DND-41 (cell line): ENCODE results near the gene CCDC137.
A peak's percentile ranks its signal among the peaks of the same experiment; 100 is the strongest.

Experiments
- ATAC-seq: fragments of 200-7000 bp; cut with Tn5 transposase; 3 replicates; pipeline ENCODE4 v1.9.1; 2021; ENCODE audit warnings: low read depth; ENCODE audit not compliant: insufficient read depth
- DNase-seq: peaks from one replicate; pipeline ENCODE4 v3.0.0-alpha.2; 2020
- H2AFZ ChIP-seq: 2 replicates; pipeline ENCODE4 v1.6.0; 2012; ENCODE audit warnings: low read depth, low read length
- H3K27ac ChIP-seq: 2 replicates; pipeline ENCODE4 v1.5.1; 2012; ENCODE audit warnings: low read length, inconsistent platforms
- H3K27me3 ChIP-seq: fragments of 200-600 bp; sonication (generic); 2 replicates; pipeline ENCODE4 v1.6.0; 2012; ENCODE audit warnings: low read length, mild to moderate bottlenecking, inconsistent platforms; ENCODE audit not compliant: insufficient read depth, poor library complexity
- H3K36me3 ChIP-seq: 2 replicates; pipeline ENCODE4 v1.5.1; 2012; ENCODE audit warnings: low read length, inconsistent platforms; ENCODE audit not compliant: insufficient read depth
- H3K4me1 ChIP-seq: 2 replicates; pipeline ENCODE4 v1.5.1; 2012; ENCODE audit warnings: mild to moderate bottlenecking, low read length; ENCODE audit not compliant: insufficient read depth
- H3K4me2 ChIP-seq: 2 replicates; pipeline ENCODE4 v1.6.0; 2012; ENCODE audit warnings: mild to moderate bottlenecking, moderate library complexity, low read length, inconsistent platforms; ENCODE audit not compliant: insufficient read depth
- H3K4me3 ChIP-seq, 2 experiments: fragments of 200-600 bp in 1 of 2; shearing (Covaris generic) in 1 of 2; 2 replicates each; pipeline ENCODE4 v1.5.1; 2012 to 2016; ENCODE audit warnings: inconsistent platforms in 2 of 2, low read length in 2 of 2, mild to moderate bottlenecking in 2 of 2, low read depth in 1 of 2, moderate library complexity in 1 of 2
- H3K79me2 ChIP-seq: 2 replicates; pipeline ENCODE4 v1.6.0; 2012; ENCODE audit warnings: low read length, inconsistent platforms; ENCODE audit not compliant: insufficient read depth
- H3K9ac ChIP-seq: 2 replicates; pipeline ENCODE4 v1.6.0; 2012; ENCODE audit warnings: low read depth, mild to moderate bottlenecking, inconsistent platforms, low read length, moderate library complexity
- H3K9me3 ChIP-seq: 2 replicates; pipeline ENCODE4 v1.5.1; 2012; ENCODE audit warnings: low read length, moderate library complexity, mild to moderate bottlenecking, inconsistent platforms; ENCODE audit not compliant: insufficient read depth, severe bottlenecking
- H4K20me1 ChIP-seq: 2 replicates; pipeline ENCODE4 v1.6.0; 2012; ENCODE audit warnings: low read length; ENCODE audit not compliant: insufficient read depth
- EZH2 ChIP-seq: IDR thresholded peaks from 3 replicates; pipeline ENCODE4 v1.6.1; 2012; ENCODE audit warnings: borderline replicate concordance, low read depth, mild to moderate bottlenecking, moderate library complexity, low read length, inconsistent platforms; ENCODE audit not compliant: severe bottlenecking
- TF ChIP-seq, protein P1 (sequence below): IDR thresholded peaks from 2 replicates; pipeline ENCODE4 v1.5.1; 2012; ENCODE audit warnings: borderline replicate concordance, low read length, moderate library complexity, mild to moderate bottlenecking; ENCODE audit not compliant: poor library complexity, severe bottlenecking; ENCODE audit errors: extremely low read depth

The CCDC137 gene

DNA sequence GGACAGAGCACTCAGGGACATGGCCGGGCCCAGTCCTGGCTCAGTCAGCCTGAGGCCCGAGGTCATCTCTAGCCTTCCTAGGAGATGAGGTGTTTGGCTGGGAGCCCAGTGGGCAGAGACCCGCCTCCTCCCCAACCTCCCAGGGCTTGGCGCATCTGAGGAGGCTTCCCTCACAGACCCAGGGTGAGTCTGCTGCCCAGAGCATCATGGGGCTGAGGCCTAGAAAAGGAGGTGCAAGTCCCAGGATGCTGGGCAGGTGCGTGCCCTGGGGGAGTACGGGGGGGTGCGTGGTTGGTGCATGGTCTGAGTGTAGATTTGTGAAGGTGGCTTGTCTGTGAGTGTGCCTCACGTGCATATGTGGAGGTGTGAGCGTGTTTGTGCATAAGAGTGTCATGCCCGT lies 14.8 kb upstream of the CCDC137 start:
- no peaks in the 10 kb centered on the region for H4K20me1 ChIP-seq
- DNase-seq (no peak), ATAC-seq (no peak)
- H3K4me1 ChIP-seq = no peaks in the 10 kb centered on the region
- no peak overlapping the region for H3K9ac ChIP-seq
- no peaks in the 10 kb centered on the region for H3K36me3 ChIP-seq
- H3K9me3 ChIP-seq = peaks cover 2% of the 10 kb centered on the region
- TF ChIP-seq, protein P1, sequence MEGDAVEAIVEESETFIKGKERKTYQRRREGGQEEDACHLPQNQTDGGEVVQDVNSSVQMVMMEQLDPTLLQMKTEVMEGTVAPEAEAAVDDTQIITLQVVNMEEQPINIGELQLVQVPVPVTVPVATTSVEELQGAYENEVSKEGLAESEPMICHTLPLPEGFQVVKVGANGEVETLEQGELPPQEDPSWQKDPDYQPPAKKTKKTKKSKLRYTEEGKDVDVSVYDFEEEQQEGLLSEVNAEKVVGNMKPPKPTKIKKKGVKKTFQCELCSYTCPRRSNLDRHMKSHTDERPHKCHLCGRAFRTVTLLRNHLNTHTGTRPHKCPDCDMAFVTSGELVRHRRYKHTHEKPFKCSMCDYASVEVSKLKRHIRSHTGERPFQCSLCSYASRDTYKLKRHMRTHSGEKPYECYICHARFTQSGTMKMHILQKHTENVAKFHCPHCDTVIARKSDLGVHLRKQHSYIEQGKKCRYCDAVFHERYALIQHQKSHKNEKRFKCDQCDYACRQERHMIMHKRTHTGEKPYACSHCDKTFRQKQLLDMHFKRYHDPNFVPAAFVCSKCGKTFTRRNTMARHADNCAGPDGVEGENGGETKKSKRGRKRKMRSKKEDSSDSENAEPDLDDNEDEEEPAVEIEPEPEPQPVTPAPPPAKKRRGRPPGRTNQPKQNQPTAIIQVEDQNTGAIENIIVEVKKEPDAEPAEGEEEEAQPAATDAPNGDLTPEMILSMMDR = no peak
- no peak for TF ChIP-seq EZH2
- no peak overlapping the region for H3K27ac ChIP-seq
- no peak overlapping the region for H3K4me3 ChIP-seq
- no peaks in the 10 kb centered on the region for H3K79me2 ChIP-seq
- H3K27me3 ChIP-seq = no peaks in the 10 kb centered on the region
- H3K4me2 ChIP-seq = no peak overlapping the region
- no peak overlapping the region for H2AFZ ChIP-seq

DNA sequence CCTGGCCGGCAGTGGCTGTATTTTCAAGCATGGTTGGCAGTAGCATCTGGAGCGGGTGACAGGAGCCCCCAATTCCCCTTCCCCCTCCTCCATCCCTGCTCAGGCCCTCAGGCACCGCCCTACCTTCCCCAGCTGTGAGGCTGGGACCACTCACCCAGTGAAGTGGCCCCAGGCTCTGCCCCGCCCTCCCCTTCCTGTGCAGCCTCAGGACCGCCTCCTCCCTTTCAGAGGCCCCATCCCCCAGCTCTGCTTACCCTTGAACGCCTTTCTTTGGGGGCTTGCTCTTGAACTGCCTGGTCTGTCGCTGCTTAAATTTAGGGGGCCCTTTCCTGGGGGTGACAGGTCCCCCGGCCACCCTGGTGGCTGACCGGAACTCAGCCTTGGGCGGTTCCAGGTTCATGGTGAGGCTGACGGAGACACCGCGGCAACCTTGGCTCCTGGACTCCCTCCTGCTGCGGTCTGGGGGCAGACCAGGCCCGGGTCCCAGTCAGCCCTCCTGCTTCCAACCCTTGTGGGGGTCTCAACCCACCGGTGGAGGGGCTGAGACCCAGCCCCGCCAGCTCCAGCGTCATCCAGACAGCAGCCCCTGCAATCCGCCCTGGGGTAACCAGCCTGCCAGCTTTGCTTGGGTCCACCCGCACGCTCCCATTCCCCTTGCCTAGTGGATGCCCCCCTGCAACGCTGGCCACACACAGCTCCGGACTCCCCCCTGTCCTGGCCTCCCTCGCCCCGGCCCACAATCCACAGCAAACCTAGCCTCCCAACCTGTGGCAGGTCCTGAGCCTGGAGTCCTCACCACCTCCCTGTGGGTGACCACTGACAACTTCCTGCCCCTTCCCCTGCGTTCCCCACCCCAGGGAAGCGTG lies 13.4 kb upstream of the CCDC137 start:
- Histone ChIP-seq H3K79me2 (no peaks in the 10 kb centered on the region), H3K4me1 (no peaks in the 10 kb centered on the region), H3K9me3 (peaks cover 2% of the 10 kb centered on the region), H3K4me3 (no peak overlapping the region), H3K36me3 (no peaks in the 10 kb centered on the region), H3K9ac (no peak overlapping the region), H3K27me3 (no peaks in the 10 kb centered on the region), H2AFZ (no peak overlapping the region), H3K4me2 (no peak overlapping the region), H4K20me1 (no peaks in the 10 kb centered on the region), H3K27ac (no peak overlapping the region)
- ATAC-seq (peak; percentile 72; the same call in 2 of the 3 replicates), DNase-seq (peak; percentile 39)
- no peak for TF ChIP-seq EZH2
- TF ChIP-seq, protein P1 = no peak

DNA sequence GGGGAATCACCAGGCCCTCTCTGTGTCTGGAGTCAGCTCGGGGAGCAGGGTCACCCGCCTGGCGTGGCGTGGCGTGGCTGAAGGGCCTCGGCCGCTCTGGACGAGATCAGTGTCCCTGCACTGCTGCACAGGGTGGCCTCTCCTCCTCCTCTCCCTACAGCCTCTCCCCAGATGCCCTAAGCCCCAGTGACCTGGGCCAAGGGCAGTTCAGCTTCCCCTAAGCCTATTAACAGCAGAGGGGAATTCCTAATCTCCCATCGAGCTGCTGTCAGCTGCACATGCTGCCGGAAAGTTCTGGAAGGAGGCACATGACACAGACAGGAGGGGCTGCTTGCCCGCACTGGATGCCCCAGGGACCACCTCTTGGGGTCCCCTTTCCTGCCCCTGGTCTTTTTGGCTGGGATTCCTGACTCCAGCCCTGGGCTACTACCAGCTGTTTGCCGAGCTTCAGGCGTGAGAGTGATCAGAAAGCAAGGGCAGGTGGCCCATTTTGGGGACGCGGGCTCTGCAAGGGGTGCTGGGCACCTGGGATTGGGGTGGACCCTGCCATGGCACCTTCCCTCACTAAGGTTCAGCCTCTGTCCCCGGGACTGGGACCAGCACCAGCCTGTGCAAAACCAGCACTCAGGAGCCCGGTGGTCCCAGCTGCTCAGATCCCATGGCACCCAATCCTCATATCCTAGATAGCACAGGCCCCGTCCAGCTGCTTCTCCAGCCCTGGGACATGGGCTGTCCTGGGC lies 11.0 kb upstream of the CCDC137 start:
- Histone ChIP-seq H4K20me1 (no peaks in the 10 kb centered on the region), H3K27me3 (no peaks in the 10 kb centered on the region), H3K9me3 (no peaks in the 10 kb centered on the region), H3K79me2 (no peaks in the 10 kb centered on the region), H3K4me1 (no peaks in the 10 kb centered on the region), H3K4me2 (no peak overlapping the region), H3K36me3 (no peaks in the 10 kb centered on the region), H3K9ac (no peak overlapping the region), H3K4me3 (no peak overlapping the region), H3K27ac (no peak overlapping the region), H2AFZ (no peak overlapping the region)
- no peak for TF ChIP-seq EZH2
- TF ChIP-seq, protein P1 = no peak
- no peak for ATAC-seq
- no peak for DNase-seq
